ENCODE measurements around the gene BNC2.

DNA sequence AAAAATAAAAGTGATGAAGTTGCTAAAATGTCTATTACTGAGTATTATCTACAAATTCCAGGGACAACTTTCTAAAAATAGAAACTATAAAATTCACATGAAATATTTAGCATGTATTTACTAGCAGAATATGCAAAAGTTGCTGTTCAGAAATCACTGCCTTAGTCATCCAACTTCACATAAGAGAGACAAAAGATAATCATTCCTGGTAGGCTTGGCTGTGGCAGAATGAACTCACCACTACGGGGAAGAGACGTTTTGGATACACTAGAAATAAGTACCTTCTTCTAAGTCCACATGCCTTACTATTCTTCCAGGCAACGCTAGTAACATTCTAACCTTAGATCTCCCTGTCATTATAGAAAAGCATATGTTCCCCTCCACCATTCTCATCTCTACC is 272.2 kb downstream of the BNC2 start:
- TF ChIP-seq EZH2 (IDR thresholded peaks at IDR 0.05; ENCODE audit: insufficient read depth, poor library complexity, severe bottlenecking) (no peak), EZH2phosphoT487 (IDR thresholded peaks at IDR 0.05; ENCODE audit: insufficient read depth, low read depth) (no peak)

All from GM23248 (cell line).